ENCODE measurements around the gene NEMP1.
A peak's percentile ranks its signal among the peaks of the same experiment; 100 is the strongest.

The NEMP1 gene

GRCh38 chr12:57107456-57108155 lies 29.0 kb upstream of the NEMP1 start:
- DNase-seq, result no peak

GRCh38 chr12:57106021-57106708 lies 27.6 kb upstream of the NEMP1 start:
- DNase-seq, result no peak

- DNase-seq, result no peak
These were observed 26.6 kb upstream of the NEMP1 start for GRCh38 chr12:57105011-57105753.

GRCh38 chr12:57104292-57104910 lies 25.8 kb upstream of the NEMP1 start:
- DNase-seq, result no peak

GRCh38 chr12:57103856-57104255 lies 25.3 kb upstream of the NEMP1 start:
- DNase-seq, result no peak

- DNase-seq, result no peak
These were observed 23.5 kb upstream of the NEMP1 start for GRCh38 chr12:57101892-57102695.

GRCh38 chr12:57099766-57100165 lies 21.2 kb upstream of the NEMP1 start:
- DNase-seq, result no peak

- DNase-seq, result no peak
These were observed 20.6 kb upstream of the NEMP1 start for GRCh38 chr12:57099047-57099714.

GRCh38 chr12:57098546-57098945 lies 20.0 kb upstream of the NEMP1 start:
- no peak for DNase-seq

- DNase-seq, result no peak
These were observed 18.9 kb upstream of the NEMP1 start for GRCh38 chr12:57097554-57097835.

GRCh38 chr12:57096748-57097553 lies 18.4 kb upstream of the NEMP1 start:
- no peak for DNase-seq

GRCh38 chr12:57096099-57096572 lies 17.5 kb upstream of the NEMP1 start:
- no peak for DNase-seq

- DNase-seq, result no peak
These were observed 16.8 kb upstream of the NEMP1 start for GRCh38 chr12:57095440-57095839.

GRCh38 chr12:57094208-57095160 lies 15.9 kb upstream of the NEMP1 start:
- no peak for DNase-seq

- DNase-seq, result peak; percentile 68
These were observed 15.0 kb upstream of the NEMP1 start for GRCh38 chr12:57093415-57094207.

GRCh38 chr12:57092876-57093414 lies 14.4 kb upstream of the NEMP1 start:
- no peak for DNase-seq

GRCh38 chr12:57092529-57092862 lies 13.9 kb upstream of the NEMP1 start:
- DNase-seq, result peak; percentile 23

GRCh38 chr12:57091638-57092528 lies 13.3 kb upstream of the NEMP1 start:
- DNase-seq, result no peak

Data from activated T-cell treated with anti-CD3 and anti-CD28 coated beads, Interleukin-2, amount 50 U/mL, for 1 hour (primary cell).